ENCODE data around the gene WWP2. TPM values are rescaled to one million over a fixed set of nuclear protein-coding genes. Genes with fewer than 3 reads are reported as not detected.
A peak's percentile ranks its signal among the peaks of the same experiment; 100 is the strongest.
"Not testable (repeated sequence)": the region's sequence is repeated elsewhere in the genome, so short reads cannot be mapped to it uniquely, and the experiment has no call there.

Gene WWP2
- total RNA-seq, 1 donor from 2014 or later: 39.9 TPM

DNA sequence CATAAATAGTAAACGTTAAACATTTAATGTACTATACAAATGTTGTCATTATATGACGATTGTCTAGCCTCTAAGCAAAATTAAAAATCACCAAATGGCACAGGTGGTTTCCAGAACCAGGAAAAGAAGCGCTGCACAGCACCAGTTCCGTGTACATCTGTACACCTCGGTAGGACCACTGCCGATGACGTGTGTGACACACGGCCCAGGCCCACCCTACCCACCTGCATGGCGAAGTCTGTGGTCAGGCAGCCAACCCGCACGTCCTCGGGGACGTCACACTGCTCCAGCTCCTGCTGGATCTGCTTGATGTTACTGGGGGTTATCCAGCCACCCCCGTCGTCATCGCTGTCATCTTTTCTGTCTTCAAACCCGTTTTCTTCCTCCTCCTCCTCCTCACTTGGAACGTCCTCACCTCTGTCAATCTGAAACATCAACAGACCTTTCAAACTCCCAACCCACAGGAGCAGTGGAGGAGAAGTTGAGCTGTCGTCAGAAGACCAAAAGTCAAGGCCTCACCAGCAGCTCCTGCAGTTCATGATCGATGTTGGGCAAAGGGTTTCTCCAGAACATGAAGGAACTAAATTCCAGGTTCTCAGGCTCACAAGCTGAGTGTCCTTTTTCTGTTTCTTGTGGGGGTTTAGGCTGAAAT lies 13.3 kb upstream of the WWP2 start:
- no peak overlapping the region for H3K4me3 Mint-ChIP-seq (ENCODE audit: unreplicated experiment)
- H3K27ac Mint-ChIP-seq (ENCODE audit: unreplicated experiment): no peak overlapping the region
- H3K9me3 Mint-ChIP-seq (ENCODE audit: low read depth): no peaks in the 10 kb centered on the region
- TF ChIP-seq CTCF (IDR thresholded peaks at IDR 0.05): no peak
- H3K4me1 Mint-ChIP-seq (ENCODE audit: low read depth): peaks cover 19% of the 10 kb centered on the region
- H3K27me3 Mint-ChIP-seq (ENCODE audit: low read depth): no peaks in the 10 kb centered on the region
- no peak for DNase-seq (ENCODE audit: low spot score)
- H3K36me3 Mint-ChIP-seq (ENCODE audit: low read depth): peaks cover 39% of the 10 kb centered on the region

- Mint-ChIP-seq H3K4me3 (ENCODE audit: unreplicated experiment) (peak overlapping the region; percentile 100), H3K27ac (ENCODE audit: unreplicated experiment) (peak overlapping the region; percentile 96), H3K27me3 (ENCODE audit: low read depth) (no peaks in the 10 kb centered on the region), H3K9me3 (ENCODE audit: low read depth) (no peaks in the 10 kb centered on the region), H3K4me1 (ENCODE audit: low read depth) (peaks cover 26% of the 10 kb centered on the region), H3K36me3 (ENCODE audit: low read depth) (peaks cover 12% of the 10 kb centered on the region)
- TF ChIP-seq CTCF (IDR thresholded peaks at IDR 0.05): no peak
- DNase-seq (ENCODE audit: low spot score): no peak
These were observed 8.0 kb upstream of the WWP2 start for GRCh38 chr16:69754143-69754468.

DNA sequence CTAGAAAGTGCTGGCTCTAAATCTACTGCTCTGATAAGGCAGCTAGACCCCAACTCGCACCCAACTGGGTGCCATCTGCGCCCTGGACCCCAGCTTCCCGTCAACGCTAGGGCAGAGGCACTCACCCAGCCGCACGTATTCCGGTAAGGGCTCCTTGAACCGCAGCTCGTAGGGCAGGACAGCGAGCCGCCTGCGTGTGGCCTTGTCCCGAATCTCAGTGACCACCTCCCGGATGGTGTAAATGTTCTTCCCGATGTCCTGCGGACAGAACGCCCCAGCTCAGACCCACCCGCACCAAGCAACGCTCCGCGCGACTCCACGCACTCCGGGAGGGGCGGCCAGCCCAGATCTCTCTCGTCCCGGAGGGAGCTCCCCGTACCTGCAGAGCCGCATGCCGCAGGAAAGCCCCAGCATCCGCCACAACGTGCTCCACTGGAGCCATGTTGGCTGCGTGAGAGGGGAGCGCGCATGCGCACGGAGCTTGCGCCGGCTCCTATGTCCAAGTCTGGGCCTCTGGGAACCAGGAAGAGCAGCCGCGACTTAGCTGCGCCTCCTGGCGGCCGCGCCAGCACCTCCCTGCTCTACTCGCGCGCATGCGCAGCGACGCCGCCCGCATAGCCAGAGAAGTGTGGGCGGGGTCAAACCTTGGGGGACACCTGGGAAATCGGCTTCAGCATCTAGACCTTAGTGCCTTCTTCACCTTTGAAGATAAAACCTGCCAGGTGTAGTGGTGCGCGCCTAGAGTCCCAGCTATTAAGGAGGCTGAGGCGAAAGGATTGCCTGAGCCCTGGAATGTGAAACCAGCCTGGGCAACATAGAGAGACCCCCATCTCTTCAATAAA lies 7.4 kb upstream of the WWP2 start, which contains the start of gene NOB1:
TSS of gene NOB1 (minus strand) at position 458 of the 842 bp plus-strand sequence. CDS start at position 442, 16 bp downstream.
- Mint-ChIP-seq H3K4me3 (ENCODE audit: unreplicated experiment) (peak within 1 kb of the TSS; percentile 100), H3K4me1 (ENCODE audit: low read depth) (peaks cover 26% of the 10 kb centered on the region), H3K27me3 (ENCODE audit: low read depth) (no peaks in the 10 kb centered on the region), H3K27ac (ENCODE audit: unreplicated experiment) (peak within 1 kb of the TSS; percentile 96), H3K36me3 (ENCODE audit: low read depth) (peaks cover 9% of the 10 kb centered on the region), H3K9me3 (ENCODE audit: low read depth) (no peaks in the 10 kb centered on the region)
- DNase-seq (ENCODE audit: low spot score): peak; percentile 98
- TF ChIP-seq CTCF (IDR thresholded peaks at IDR 0.05): peak; percentile 95

DNA sequence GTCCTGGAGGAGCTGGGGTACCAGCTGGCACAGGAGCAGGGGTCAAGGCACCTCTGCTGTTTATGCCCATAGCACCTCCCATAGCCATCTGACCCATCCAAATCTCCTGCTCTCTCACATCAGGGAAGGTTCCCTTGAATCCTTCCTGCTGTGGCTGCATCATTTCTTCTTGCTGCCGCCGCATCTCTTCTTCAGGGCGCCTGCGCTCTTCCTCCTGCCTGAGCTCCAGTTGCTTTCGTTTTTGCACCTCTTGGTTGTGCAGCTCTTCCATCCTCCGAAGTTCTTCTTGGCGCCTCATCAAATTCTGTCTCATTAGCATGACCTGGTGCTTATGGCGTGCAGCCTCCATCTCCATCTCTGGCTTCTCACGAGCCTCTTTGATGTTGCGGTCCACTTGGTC lies 5.4 kb upstream of the WWP2 start:
- H3K9me3 Mint-ChIP-seq (ENCODE audit: low read depth): no peaks in the 10 kb centered on the region
- no peaks in the 10 kb centered on the region for H3K27me3 Mint-ChIP-seq (ENCODE audit: low read depth)
- no peak for DNase-seq (ENCODE audit: low spot score)
- peaks cover 26% of the 10 kb centered on the region for H3K4me1 Mint-ChIP-seq (ENCODE audit: low read depth)
- peaks cover 8% of the 10 kb centered on the region for H3K36me3 Mint-ChIP-seq (ENCODE audit: low read depth)
- no peak overlapping the region for H3K27ac Mint-ChIP-seq (ENCODE audit: unreplicated experiment)
- no peak overlapping the region for H3K4me3 Mint-ChIP-seq (ENCODE audit: unreplicated experiment)
- no peak for TF ChIP-seq CTCF (IDR thresholded peaks at IDR 0.05)

GRCh38 chr16:69757375-69757774 lies 4.8 kb upstream of the WWP2 start:
- not testable (repeated sequence) for H3K27ac Mint-ChIP-seq (ENCODE audit: unreplicated experiment); H3K27me3 Mint-ChIP-seq (ENCODE audit: low read depth); DNase-seq (ENCODE audit: low spot score); H3K4me3 Mint-ChIP-seq (ENCODE audit: unreplicated experiment); H3K9me3 Mint-ChIP-seq (ENCODE audit: low read depth); H3K36me3 Mint-ChIP-seq (ENCODE audit: low read depth)
- H3K4me1 Mint-ChIP-seq (ENCODE audit: low read depth): peaks cover 23% of the 10 kb centered on the region

Data from chondrocyte (in vitro differentiated cells).